Measurements from ENCODE around the gene TAF1B.

TAF1B gene

DNA sequence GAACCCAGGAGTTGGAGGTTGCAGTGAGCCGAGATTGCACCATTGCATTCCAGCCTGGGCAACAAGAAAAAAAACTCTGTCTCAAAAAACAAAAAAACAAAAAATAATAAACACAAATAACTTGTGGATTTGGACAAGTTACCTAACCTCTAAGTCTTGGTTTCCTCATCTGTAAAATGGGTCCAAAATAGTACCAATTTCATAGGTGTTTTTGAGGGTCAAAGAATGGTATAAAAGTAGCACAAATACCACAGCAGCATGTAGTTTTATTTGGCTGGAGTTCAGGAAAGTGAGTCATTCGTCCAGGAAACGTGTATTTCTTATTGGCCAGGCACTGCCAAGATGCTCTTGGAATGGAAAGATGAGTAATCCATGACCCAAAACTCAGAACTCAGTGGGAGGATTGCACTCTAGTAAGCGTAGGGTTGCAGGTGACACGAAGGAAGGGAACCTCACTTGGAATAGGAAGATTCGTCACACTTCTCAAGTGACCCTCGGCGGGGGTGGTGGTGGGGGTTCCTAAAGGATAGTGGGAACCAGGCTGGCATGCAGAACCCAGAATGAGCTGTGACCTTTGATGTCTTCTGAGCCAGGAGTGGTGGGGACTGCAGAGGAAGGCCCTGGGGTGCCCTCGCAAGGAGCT, 132.7 kb downstream of the TAF1B start:
- TF ChIP-seq NFIC (IDR thresholded peaks at IDR 0.05) (peak; percentile 89), TEAD4 (IDR thresholded peaks at IDR 0.05) (peak; percentile 26; the same call in 1 of the 2 replicates), CREB1 (IDR thresholded peaks at IDR 0.05; ENCODE audit: low read depth) (no peak)

DNA sequence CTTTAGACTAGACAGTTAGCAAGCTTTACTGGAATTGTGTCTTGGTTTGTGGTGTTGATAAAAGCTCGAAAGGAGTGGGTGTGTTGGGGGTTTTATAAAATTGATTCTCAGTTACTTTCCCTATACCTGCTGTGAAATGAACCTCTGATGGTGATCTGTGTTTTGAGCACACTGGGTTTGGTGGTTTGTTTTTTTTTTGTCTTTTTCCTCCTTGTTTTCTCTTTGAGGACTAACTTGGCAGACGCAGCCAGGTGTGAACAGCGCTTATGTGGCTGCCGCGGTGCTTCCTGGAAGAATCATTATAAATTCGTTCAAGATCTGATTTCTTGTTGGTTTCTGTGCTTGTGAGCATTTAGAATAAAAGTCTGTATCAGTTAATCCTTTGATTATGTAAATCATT, 136.7 kb downstream of the TAF1B start:
- TF ChIP-seq CEBPB (IDR thresholded peaks at IDR 0.05) (no peak), EGR1 (IDR thresholded peaks at IDR 0.05) (no peak), TEAD4 (IDR thresholded peaks at IDR 0.05) (no peak), ZBTB7A (IDR thresholded peaks at IDR 0.05; ENCODE audit: low read depth) (no peak), FOXM1 (IDR thresholded peaks at IDR 0.05; ENCODE audit: borderline replicate concordance, low read depth) (no peak), TCF12 (IDR thresholded peaks at IDR 0.05; ENCODE audit: low read depth) (no peak), TAF1 (IDR thresholded peaks at IDR 0.05; ENCODE audit: low read depth) (no peak), NFIC (IDR thresholded peaks at IDR 0.05) (no peak), RAD21 (IDR thresholded peaks at IDR 0.05; ENCODE audit: low read depth) (no peak), CREB1 (IDR thresholded peaks at IDR 0.05; ENCODE audit: low read depth) (no peak), YY1 (IDR thresholded peaks at IDR 0.05; ENCODE audit: low read depth) (no peak), EP300 (IDR thresholded peaks at IDR 0.05; ENCODE audit: borderline replicate concordance) (no peak)
- TF ChIP-seq, protein P1, sequence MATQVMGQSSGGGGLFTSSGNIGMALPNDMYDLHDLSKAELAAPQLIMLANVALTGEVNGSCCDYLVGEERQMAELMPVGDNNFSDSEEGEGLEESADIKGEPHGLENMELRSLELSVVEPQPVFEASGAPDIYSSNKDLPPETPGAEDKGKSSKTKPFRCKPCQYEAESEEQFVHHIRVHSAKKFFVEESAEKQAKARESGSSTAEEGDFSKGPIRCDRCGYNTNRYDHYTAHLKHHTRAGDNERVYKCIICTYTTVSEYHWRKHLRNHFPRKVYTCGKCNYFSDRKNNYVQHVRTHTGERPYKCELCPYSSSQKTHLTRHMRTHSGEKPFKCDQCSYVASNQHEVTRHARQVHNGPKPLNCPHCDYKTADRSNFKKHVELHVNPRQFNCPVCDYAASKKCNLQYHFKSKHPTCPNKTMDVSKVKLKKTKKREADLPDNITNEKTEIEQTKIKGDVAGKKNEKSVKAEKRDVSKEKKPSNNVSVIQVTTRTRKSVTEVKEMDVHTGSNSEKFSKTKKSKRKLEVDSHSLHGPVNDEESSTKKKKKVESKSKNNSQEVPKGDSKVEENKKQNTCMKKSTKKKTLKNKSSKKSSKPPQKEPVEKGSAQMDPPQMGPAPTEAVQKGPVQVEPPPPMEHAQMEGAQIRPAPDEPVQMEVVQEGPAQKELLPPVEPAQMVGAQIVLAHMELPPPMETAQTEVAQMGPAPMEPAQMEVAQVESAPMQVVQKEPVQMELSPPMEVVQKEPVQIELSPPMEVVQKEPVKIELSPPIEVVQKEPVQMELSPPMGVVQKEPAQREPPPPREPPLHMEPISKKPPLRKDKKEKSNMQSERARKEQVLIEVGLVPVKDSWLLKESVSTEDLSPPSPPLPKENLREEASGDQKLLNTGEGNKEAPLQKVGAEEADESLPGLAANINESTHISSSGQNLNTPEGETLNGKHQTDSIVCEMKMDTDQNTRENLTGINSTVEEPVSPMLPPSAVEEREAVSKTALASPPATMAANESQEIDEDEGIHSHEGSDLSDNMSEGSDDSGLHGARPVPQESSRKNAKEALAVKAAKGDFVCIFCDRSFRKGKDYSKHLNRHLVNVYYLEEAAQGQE (IDR thresholded peaks at IDR 0.05; ENCODE audit: low read depth) = no peak
- TF ChIP-seq, protein P2, sequence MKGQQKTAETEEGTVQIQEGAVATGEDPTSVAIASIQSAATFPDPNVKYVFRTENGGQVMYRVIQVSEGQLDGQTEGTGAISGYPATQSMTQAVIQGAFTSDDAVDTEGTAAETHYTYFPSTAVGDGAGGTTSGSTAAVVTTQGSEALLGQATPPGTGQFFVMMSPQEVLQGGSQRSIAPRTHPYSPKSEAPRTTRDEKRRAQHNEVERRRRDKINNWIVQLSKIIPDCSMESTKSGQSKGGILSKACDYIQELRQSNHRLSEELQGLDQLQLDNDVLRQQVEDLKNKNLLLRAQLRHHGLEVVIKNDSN (IDR thresholded peaks at IDR 0.05) = no peak
- TF ChIP-seq, protein P3, sequence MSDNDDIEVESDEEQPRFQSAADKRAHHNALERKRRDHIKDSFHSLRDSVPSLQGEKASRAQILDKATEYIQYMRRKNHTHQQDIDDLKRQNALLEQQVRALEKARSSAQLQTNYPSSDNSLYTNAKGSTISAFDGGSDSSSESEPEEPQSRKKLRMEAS (IDR thresholded peaks at IDR 0.05) = no peak

DNA sequence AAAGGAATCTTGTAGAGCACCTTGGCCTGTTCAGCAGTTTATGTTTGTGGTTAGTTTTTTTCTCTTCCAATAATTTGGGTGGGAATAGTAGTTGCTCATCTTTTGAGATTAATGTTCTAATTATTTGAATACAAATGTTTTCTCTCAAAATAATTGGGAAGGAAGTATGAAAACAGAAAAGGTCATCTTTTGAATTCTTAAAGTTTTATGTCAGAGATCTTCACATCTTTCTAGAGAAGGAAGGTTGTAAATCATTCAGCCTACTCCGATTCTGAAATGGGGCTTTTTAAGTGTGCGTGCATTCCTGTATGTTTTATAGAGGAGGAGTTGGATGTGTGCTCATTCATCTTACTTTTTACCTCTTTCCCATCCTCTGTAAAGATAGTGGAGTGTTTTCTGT, 137.2 kb downstream of the TAF1B start:
- TF ChIP-seq TEAD4 (IDR thresholded peaks at IDR 0.05) = no peak
- no peak for TF ChIP-seq TCF12 (IDR thresholded peaks at IDR 0.05; ENCODE audit: low read depth)
- TF ChIP-seq, protein P2 (IDR thresholded peaks at IDR 0.05) = no peak
- no peak for TF ChIP-seq TAF1 (IDR thresholded peaks at IDR 0.05; ENCODE audit: low read depth)
- TF ChIP-seq, protein P1 (IDR thresholded peaks at IDR 0.05; ENCODE audit: low read depth) = no peak
- TF ChIP-seq YY1 (IDR thresholded peaks at IDR 0.05; ENCODE audit: low read depth) = no peak
- TF ChIP-seq EP300 (IDR thresholded peaks at IDR 0.05; ENCODE audit: borderline replicate concordance) = no peak
- TF ChIP-seq FOXM1 (IDR thresholded peaks at IDR 0.05; ENCODE audit: borderline replicate concordance, low read depth) = no peak
- TF ChIP-seq NFIC (IDR thresholded peaks at IDR 0.05) = no peak
- no peak for TF ChIP-seq RAD21 (IDR thresholded peaks at IDR 0.05; ENCODE audit: low read depth)
- no peak for TF ChIP-seq ZBTB7A (IDR thresholded peaks at IDR 0.05; ENCODE audit: low read depth)
- no peak for TF ChIP-seq CEBPB (IDR thresholded peaks at IDR 0.05)
- no peak for TF ChIP-seq CREB1 (IDR thresholded peaks at IDR 0.05; ENCODE audit: low read depth)
- TF ChIP-seq EGR1 (IDR thresholded peaks at IDR 0.05) = no peak

DNA sequence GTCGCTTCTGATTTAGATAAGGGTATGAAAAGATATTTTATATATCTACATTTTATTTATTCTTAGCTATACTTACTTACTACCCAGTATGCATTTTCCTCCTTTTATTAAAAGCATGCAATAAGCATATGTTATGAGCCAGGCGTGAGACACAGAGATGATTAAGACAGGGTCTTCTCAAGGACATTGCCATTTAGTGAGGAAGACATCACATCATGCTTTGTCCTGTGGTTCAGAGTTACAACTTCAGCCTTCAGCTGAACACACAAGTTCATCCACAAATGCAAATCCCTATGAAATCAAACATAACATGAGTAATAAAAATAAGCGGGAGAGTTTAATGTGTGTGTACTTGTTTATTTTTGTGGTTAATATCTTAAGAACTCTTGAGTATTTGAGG, 138.4 kb downstream of the TAF1B start:
- TF ChIP-seq, protein P1 (IDR thresholded peaks at IDR 0.05; ENCODE audit: low read depth) = no peak
- TF ChIP-seq TCF12 (IDR thresholded peaks at IDR 0.05; ENCODE audit: low read depth) = no peak
- TF ChIP-seq, protein P2 (IDR thresholded peaks at IDR 0.05) = no peak
- no peak for TF ChIP-seq NFIC (IDR thresholded peaks at IDR 0.05)
- TF ChIP-seq YY1 (IDR thresholded peaks at IDR 0.05; ENCODE audit: low read depth) = no peak
- TF ChIP-seq, protein P3 (IDR thresholded peaks at IDR 0.05) = no peak
- TF ChIP-seq RAD21 (IDR thresholded peaks at IDR 0.05; ENCODE audit: low read depth) = no peak
- no peak for TF ChIP-seq FOXM1 (IDR thresholded peaks at IDR 0.05; ENCODE audit: borderline replicate concordance, low read depth)
- TF ChIP-seq ZBTB7A (IDR thresholded peaks at IDR 0.05; ENCODE audit: low read depth) = no peak
- no peak for TF ChIP-seq CEBPB (IDR thresholded peaks at IDR 0.05)
- no peak for TF ChIP-seq TAF1 (IDR thresholded peaks at IDR 0.05; ENCODE audit: low read depth)
- TF ChIP-seq CREB1 (IDR thresholded peaks at IDR 0.05; ENCODE audit: low read depth) = no peak
- TF ChIP-seq TEAD4 (IDR thresholded peaks at IDR 0.05) = no peak
- no peak for TF ChIP-seq EGR1 (IDR thresholded peaks at IDR 0.05)
- no peak for TF ChIP-seq EP300 (IDR thresholded peaks at IDR 0.05; ENCODE audit: borderline replicate concordance)

Measured in Ishikawa (cell line).